Ammon's horn (tissue), 1 donor: ENCODE results near the gene SPATA31D1.
"Not testable (repeated sequence)": the region's sequence is repeated elsewhere in the genome, so short reads cannot be mapped to it uniquely, and the experiment has no call there.

ENCODE experiments used
- DNase-seq: peaks from one replicate; pipeline ENCODE4 v3.0.0-alpha.2; 2016; ENCODE audit warnings: low spot score

SPATA31D1 gene

GRCh38 chr9:81988472-81988871 is at the start of gene SPATA31D1:
Gene SPATA31D1 (plus strand): TSS chr9:81988772. CDS start chr9:81988819, 47 bp downstream.
- DNase-seq, result not testable (repeated sequence)

GRCh38 chr9:81943393-81943792 is 45.2 kb upstream of the SPATA31D1 start, which contains the start of gene SPATA31D3:
Gene SPATA31D3 (plus strand): TSS chr9:81943500. CDS start chr9:81943586, 86 bp downstream.
- not testable (repeated sequence) for DNase-seq

GRCh38 chr9:81948650-81949049 is 39.9 kb upstream of the SPATA31D1 start:
- not testable (repeated sequence) for DNase-seq

GRCh38 chr9:81953096-81953495 is 35.5 kb upstream of the SPATA31D1 start:
- DNase-seq, result no peak

GRCh38 chr9:81955625-81956024 is 32.9 kb upstream of the SPATA31D1 start:
- DNase-seq, result no peak

GRCh38 chr9:81964218-81965171 is 24.1 kb upstream of the SPATA31D1 start:
- DNase-seq, result no peak

GRCh38 chr9:81968026-81968425 is 20.5 kb upstream of the SPATA31D1 start:
- no peak for DNase-seq

- DNase-seq, result no peak
These were observed 18.6 kb upstream of the SPATA31D1 start for GRCh38 chr9:81969971-81970370.

- DNase-seq, result no peak
These were observed 16.8 kb upstream of the SPATA31D1 start for GRCh38 chr9:81971727-81972126.

GRCh38 chr9:81974764-81975163 is 13.8 kb upstream of the SPATA31D1 start:
- DNase-seq, result no peak

- DNase-seq, result no peak
These were observed 12.2 kb upstream of the SPATA31D1 start for GRCh38 chr9:81976351-81976750.

- DNase-seq, result no peak
These were observed 9.4 kb upstream of the SPATA31D1 start for GRCh38 chr9:81979196-81979595.

- DNase-seq, result no peak
These were observed 8.0 kb upstream of the SPATA31D1 start for GRCh38 chr9:81980568-81980967.

GRCh38 chr9:81981883-81982282 is 6.7 kb upstream of the SPATA31D1 start:
- DNase-seq, result no peak

- DNase-seq, result no peak
These were observed 3.6 kb upstream of the SPATA31D1 start for GRCh38 chr9:81984928-81985327.

GRCh38 chr9:81986051-81986450 is 2.5 kb upstream of the SPATA31D1 start:
- no peak for DNase-seq

- no peak for DNase-seq
These were observed 1.1 kb downstream of the SPATA31D1 start for GRCh38 chr9:81989700-81990099.

- DNase-seq, result no peak
These were observed 5.1 kb downstream of the SPATA31D1 start for GRCh38 chr9:81993656-81994055.

- no peak for DNase-seq
These were observed 11.2 kb downstream of the SPATA31D1 start for GRCh38 chr9:81999806-82000205.

GRCh38 chr9:82010711-82011110 is 22.1 kb downstream of the SPATA31D1 start:
- DNase-seq, result no peak

- DNase-seq, result no peak
These were observed 22.6 kb downstream of the SPATA31D1 start for GRCh38 chr9:82011133-82011532.

GRCh38 chr9:82012276-82012675 is 23.7 kb downstream of the SPATA31D1 start:
- DNase-seq, result no peak

GRCh38 chr9:82020331-82020730 is 31.8 kb downstream of the SPATA31D1 start:
- DNase-seq, result peak; percentile 12

GRCh38 chr9:82021198-82021597 is 32.6 kb downstream of the SPATA31D1 start:
- DNase-seq, result no peak
